Measurements from ENCODE around the gene CAPN12. TPM values are rescaled to one million over a fixed set of nuclear protein-coding genes. Genes with fewer than 3 reads are reported as not detected.

CAPN12 gene
- total RNA-seq, 1 experiment from 2014 or later = 8.8 TPM

DNA sequence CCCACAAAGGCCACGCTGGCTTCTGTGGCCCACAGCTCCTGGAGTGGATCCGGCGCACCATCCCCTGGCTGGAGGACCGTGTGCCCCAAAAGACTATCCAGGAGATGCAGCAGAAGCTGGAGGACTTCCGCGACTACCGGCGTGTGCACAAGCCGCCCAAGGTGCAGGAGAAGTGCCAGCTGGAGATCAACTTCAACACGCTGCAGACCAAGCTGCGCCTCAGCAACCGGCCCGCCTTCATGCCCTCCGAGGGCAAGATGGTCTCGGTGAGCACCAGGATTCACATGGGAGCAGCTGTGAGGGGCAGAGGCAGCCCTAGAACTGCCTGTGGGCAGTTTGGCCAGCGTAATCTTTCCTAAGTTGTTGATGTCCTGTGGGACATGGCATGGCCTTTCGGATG lies 27.2 kb downstream of the CAPN12 start:
- Histone ChIP-seq H4K20me1 (ENCODE audit: insufficient read depth) (no peaks in the 10 kb centered on the region), H3K9me3 (ENCODE audit: control insufficient read depth in 1 of 2, insufficient read depth in 1 of 2, low read depth in 1 of 2, low read length in 2 of 2) (no peaks in the 10 kb centered on the region), H3K9ac (ENCODE audit: low read length) (no peak overlapping the region), H3K79me2 (ENCODE audit: insufficient read depth, low read length) (peaks cover 15% of the 10 kb centered on the region; the same call in 1 of the 2 replicates), H3K4me2 (ENCODE audit: low read length) (no peak overlapping the region), H3K4me1 (ENCODE audit: control insufficient read depth in 1 of 2, insufficient read depth in 2 of 2, low read length in 2 of 2) (no peaks in the 10 kb centered on the region; a peak in 1 of 4 replicates), H3K9me2 (ENCODE audit: insufficient read depth) (no peaks in the 10 kb centered on the region), H3K27ac (ENCODE audit: low read depth, low read length) (no peak overlapping the region), H3K36me3 (ENCODE audit: control insufficient read depth in 1 of 2, insufficient read depth in 2 of 2, low read length in 2 of 2) (peaks cover 25 to 78% of the 10 kb centered on the region in 2 experiments), H2AFZ (ENCODE audit: low read depth, low read length, poor library complexity, severe bottlenecking) (no peak overlapping the region), H3K4me3 (replicated peaks in 1 of 2; ENCODE audit: low read depth in 1 of 2, low read length in 2 of 2) (no peak overlapping the region), H3K27me3 (ENCODE audit: insufficient read depth, low read length) (no peaks in the 10 kb centered on the region)
- ATAC-seq (no peak), DNase-seq (ENCODE audit: low read depth, low spot score) (no peak)
- intact Hi-C loops (cut with micrococcal nuclease) = no loop called here
- ChIA-PET POLR2A (no interaction called here), RAD21 (ENCODE audit: low non-redundant PET in 1 of 2, low total read pairs in 2 of 2, uncharacterized antibody in 2 of 2, unreplicated experiment in 2 of 2) (no interaction called here), CTCF (no interaction called here)
- no TSS peak for BruUV-seq (replicated peaks)
- TF ChIP-seq EZH2phosphoT487 (IDR thresholded peaks at IDR 0.05; ENCODE audit: borderline replicate concordance) (no peak), SIN3A (IDR thresholded peaks at IDR 0.05; ENCODE audit: low read depth) (no peak)
- TF ChIP-seq, protein P1, sequence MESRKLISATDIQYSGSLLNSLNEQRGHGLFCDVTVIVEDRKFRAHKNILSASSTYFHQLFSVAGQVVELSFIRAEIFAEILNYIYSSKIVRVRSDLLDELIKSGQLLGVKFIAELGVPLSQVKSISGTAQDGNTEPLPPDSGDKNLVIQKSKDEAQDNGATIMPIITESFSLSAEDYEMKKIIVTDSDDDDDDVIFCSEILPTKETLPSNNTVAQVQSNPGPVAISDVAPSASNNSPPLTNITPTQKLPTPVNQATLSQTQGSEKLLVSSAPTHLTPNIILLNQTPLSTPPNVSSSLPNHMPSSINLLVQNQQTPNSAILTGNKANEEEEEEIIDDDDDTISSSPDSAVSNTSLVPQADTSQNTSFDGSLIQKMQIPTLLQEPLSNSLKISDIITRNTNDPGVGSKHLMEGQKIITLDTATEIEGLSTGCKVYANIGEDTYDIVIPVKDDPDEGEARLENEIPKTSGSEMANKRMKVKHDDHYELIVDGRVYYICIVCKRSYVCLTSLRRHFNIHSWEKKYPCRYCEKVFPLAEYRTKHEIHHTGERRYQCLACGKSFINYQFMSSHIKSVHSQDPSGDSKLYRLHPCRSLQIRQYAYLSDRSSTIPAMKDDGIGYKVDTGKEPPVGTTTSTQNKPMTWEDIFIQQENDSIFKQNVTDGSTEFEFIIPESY (IDR thresholded peaks at IDR 0.05; ENCODE audit: extremely low read depth, insufficient replicate concordance, low read length) = no peak

- Histone ChIP-seq H3K4me1 (ENCODE audit: control insufficient read depth in 1 of 2, insufficient read depth in 2 of 2, low read length in 2 of 2) (no peaks in the 10 kb centered on the region; a peak in 1 of 4 replicates), H3K9ac (ENCODE audit: low read length) (no peak overlapping the region), H3K4me3 (replicated peaks in 1 of 2; ENCODE audit: low read depth in 1 of 2, low read length in 2 of 2) (no peak overlapping the region), H3K4me2 (ENCODE audit: low read length) (no peak overlapping the region), H3K79me2 (ENCODE audit: insufficient read depth, low read length) (peaks cover 21% of the 10 kb centered on the region; the same call in 1 of the 2 replicates), H3K27me3 (ENCODE audit: insufficient read depth, low read length) (no peaks in the 10 kb centered on the region), H2AFZ (ENCODE audit: low read depth, low read length, poor library complexity, severe bottlenecking) (no peak overlapping the region), H3K27ac (ENCODE audit: low read depth, low read length) (no peak overlapping the region), H4K20me1 (ENCODE audit: insufficient read depth) (no peaks in the 10 kb centered on the region), H3K9me3 (ENCODE audit: control insufficient read depth in 1 of 2, insufficient read depth in 1 of 2, low read depth in 1 of 2, low read length in 2 of 2) (no peaks in the 10 kb centered on the region), H3K36me3 (ENCODE audit: control insufficient read depth in 1 of 2, insufficient read depth in 2 of 2, low read length in 2 of 2) (peaks cover 28 to 70% of the 10 kb centered on the region in 2 experiments), H3K9me2 (ENCODE audit: insufficient read depth) (no peaks in the 10 kb centered on the region)
- ChIA-PET POLR2A (no interaction called here), RAD21 (ENCODE audit: low non-redundant PET in 1 of 2, low total read pairs in 2 of 2, uncharacterized antibody in 2 of 2, unreplicated experiment in 2 of 2) (interaction anchor here in 1 of 2 experiments (0.6 kb wide), 1 partner anchor 71 kb away, joined by 5 read pairs; no protein-coding TSS in a partner anchor), CTCF (no interaction called here)
- TF ChIP-seq ELF1 (IDR thresholded peaks at IDR 0.05; ENCODE audit: borderline replicate concordance, low read depth) (no peak), CEBPB (IDR thresholded peaks at IDR 0.05; ENCODE audit: low read depth) (no peak), REST (IDR thresholded peaks at IDR 0.05; ENCODE audit: low read depth) (no peak), CBX3 (IDR thresholded peaks at IDR 0.05; ENCODE audit: low read depth) (no peak), SP1 (IDR thresholded peaks at IDR 0.05; ENCODE audit: low read depth) (no peak), JUND (IDR thresholded peaks at IDR 0.05) (no peak), EZH2 (IDR thresholded peaks at IDR 0.05) (no peak), RAD21 (IDR thresholded peaks at IDR 0.05; ENCODE audit: low read depth) (no peak), ZNF274 (IDR thresholded peaks at IDR 0.05; ENCODE audit: low read depth, low read length) (no peak), ZFX (IDR thresholded peaks at IDR 0.05) (no peak)
- TF ChIP-seq, protein P1 (IDR thresholded peaks at IDR 0.05; ENCODE audit: extremely low read depth, insufficient replicate concordance, low read length) = no peak
- intact Hi-C loops (cut with micrococcal nuclease) = no loop called here
- DNase-seq (ENCODE audit: low read depth, low spot score) (no peak), ATAC-seq (no peak)
- no TSS peak for BruUV-seq (replicated peaks)
Observed at GRCh38 chr19:38715555-38715954, 28.7 kb downstream of the CAPN12 start.
